SJCRH30 (cell line): ENCODE measurements around the gene KAZN. TPM values are rescaled to one million over a fixed set of nuclear protein-coding genes. Genes with fewer than 3 reads are reported as not detected.

ENCODE experiments used
- DNase-seq, 2 experiments: peaks; one replicate each; pipeline ENCODE4 v3.0.0-alpha.2; 2015 to 2020
- H3K27ac ChIP-seq: fragments of 250-450 bp; sonication (Bioruptor Pico); 2 replicates; pipeline ENCODE4 v1.5.1; 2020; ENCODE audit warnings: mild to moderate bottlenecking, moderate library complexity
- H3K27me3 ChIP-seq: fragments of 250-450 bp; sonication (Bioruptor Pico); 2 replicates; pipeline ENCODE4 v1.5.1; 2020; ENCODE audit warnings: mild to moderate bottlenecking, moderate library complexity
- H3K36me3 ChIP-seq: fragments of 250-450 bp; sonication (Bioruptor Pico); 2 replicates; pipeline ENCODE4 v1.5.1; 2020; ENCODE audit warnings: mild to moderate bottlenecking, moderate library complexity
- H3K4me1 ChIP-seq: fragments of 250-450 bp; sonication (Bioruptor Pico); 2 replicates; pipeline ENCODE4 v1.5.1; 2020; ENCODE audit warnings: mild to moderate bottlenecking, moderate library complexity
- H3K4me3 ChIP-seq: fragments of 250-450 bp; sonication (Bioruptor Pico); 2 replicates; pipeline ENCODE4 v1.5.1; 2020; ENCODE audit warnings: mild to moderate bottlenecking, moderate library complexity
- H3K9me3 ChIP-seq: fragments of 250-450 bp; sonication (Bioruptor Pico); replicated peaks from 2 replicates; pipeline ENCODE4 v1.5.1; 2020; ENCODE audit warnings: mild to moderate bottlenecking, moderate library complexity
- total RNA-seq: library from RNA; depleted of rRNA; stranded (reverse); fragments of >200 nt; shearing (Covaris generic); gene quantifications from 2 replicates; pipeline ENCODE4 v1.2.3, GENCODE V29; 2014

Gene KAZN
- total RNA-seq, 1 experiment from 2014 or later, result 0.10 TPM

GRCh38 chr1:14862114-14862771 is 263.8 kb downstream of the KAZN start:
- no peak overlapping the region for H3K4me3 ChIP-seq
- H3K4me1 ChIP-seq, result no peaks in the 10 kb centered on the region
- H3K9me3 ChIP-seq, result no peaks in the 10 kb centered on the region
- H3K27ac ChIP-seq, result no peak overlapping the region
- no peak for DNase-seq
- H3K36me3 ChIP-seq, result no peaks in the 10 kb centered on the region
- peaks cover 32% of the 10 kb centered on the region for H3K27me3 ChIP-seq

GRCh38 chr1:14865106-14865505 is 266.6 kb downstream of the KAZN start:
- Histone ChIP-seq H3K4me1 (no peaks in the 10 kb centered on the region), H3K36me3 (no peaks in the 10 kb centered on the region), H3K9me3 (no peaks in the 10 kb centered on the region), H3K27me3 (peaks cover 22% of the 10 kb centered on the region), H3K27ac (no peak overlapping the region), H3K4me3 (no peak overlapping the region)
- no peak for DNase-seq

- no peak overlapping the region for H3K4me3 ChIP-seq
- H3K27ac ChIP-seq, result no peak overlapping the region
- H3K9me3 ChIP-seq, result no peaks in the 10 kb centered on the region
- peaks cover 19% of the 10 kb centered on the region for H3K27me3 ChIP-seq
- H3K36me3 ChIP-seq, result no peaks in the 10 kb centered on the region
- peak; percentile 11 to 38 for DNase-seq
- no peaks in the 10 kb centered on the region for H3K4me1 ChIP-seq
Observed at GRCh38 chr1:14866911-14867612, 268.6 kb downstream of the KAZN start.

GRCh38 chr1:14869187-14869586 is 270.7 kb downstream of the KAZN start:
- Histone ChIP-seq H3K9me3 (no peaks in the 10 kb centered on the region), H3K4me3 (no peak overlapping the region), H3K27me3 (peaks cover under 1% of the 10 kb centered on the region; the same call in 1 of the 2 replicates), H3K27ac (no peak overlapping the region), H3K4me1 (no peaks in the 10 kb centered on the region), H3K36me3 (no peaks in the 10 kb centered on the region)
- no peak for DNase-seq

- no peaks in the 10 kb centered on the region for H3K9me3 ChIP-seq
- H3K36me3 ChIP-seq, result no peaks in the 10 kb centered on the region
- no peak overlapping the region for H3K4me3 ChIP-seq
Observed at GRCh38 chr1:14871218-14871970, 272.9 kb downstream of the KAZN start.

GRCh38 chr1:14872762-14873161 is 274.3 kb downstream of the KAZN start:
- H3K9me3 ChIP-seq, result no peaks in the 10 kb centered on the region
- H3K27me3 ChIP-seq, result no peaks in the 10 kb centered on the region; the same call in 1 of the 2 replicates
- no peak overlapping the region for H3K27ac ChIP-seq
- DNase-seq, result no peak
- no peaks in the 10 kb centered on the region for H3K36me3 ChIP-seq
- H3K4me3 ChIP-seq, result no peak overlapping the region
- no peaks in the 10 kb centered on the region for H3K4me1 ChIP-seq

More at GRCh38 chr1:14871218-14871970, 272.9 kb downstream of the KAZN start:
- Histone ChIP-seq H3K27ac (no peak overlapping the region), H3K27me3 (no peaks in the 10 kb centered on the region), H3K4me1 (no peaks in the 10 kb centered on the region)
- no peak for DNase-seq

GRCh38 chr1:14873677-14874076 is 275.2 kb downstream of the KAZN start:
- no peaks in the 10 kb centered on the region for H3K4me1 ChIP-seq
- no peak overlapping the region for H3K4me3 ChIP-seq
- H3K27me3 ChIP-seq, result peaks cover 4% of the 10 kb centered on the region; the same call in 1 of the 2 replicates
- no peaks in the 10 kb centered on the region for H3K9me3 ChIP-seq
- H3K27ac ChIP-seq, result no peak overlapping the region
- no peak for DNase-seq
- H3K36me3 ChIP-seq, result no peaks in the 10 kb centered on the region

- H3K4me1 ChIP-seq, result no peaks in the 10 kb centered on the region
- H3K27ac ChIP-seq, result no peak overlapping the region
- no peaks in the 10 kb centered on the region for H3K9me3 ChIP-seq
- H3K4me3 ChIP-seq, result no peak overlapping the region
- DNase-seq, result no peak
- peaks cover 16% of the 10 kb centered on the region for H3K27me3 ChIP-seq
- H3K36me3 ChIP-seq, result no peaks in the 10 kb centered on the region
Observed at GRCh38 chr1:14875524-14876509, 277.3 kb downstream of the KAZN start.

GRCh38 chr1:14876747-14877146 is 278.3 kb downstream of the KAZN start:
- no peaks in the 10 kb centered on the region for H3K9me3 ChIP-seq

GRCh38 chr1:14877224-14877623 is 278.7 kb downstream of the KAZN start:
- DNase-seq, result no peak
- Histone ChIP-seq H3K27ac (no peak overlapping the region), H3K27me3 (peaks cover 21% of the 10 kb centered on the region), H3K4me1 (no peaks in the 10 kb centered on the region), H3K36me3 (no peaks in the 10 kb centered on the region), H3K9me3 (no peaks in the 10 kb centered on the region), H3K4me3 (no peak overlapping the region)

More at GRCh38 chr1:14876747-14877146, 278.3 kb downstream of the KAZN start:
- Histone ChIP-seq H3K27me3 (peaks cover 21% of the 10 kb centered on the region), H3K27ac (no peak overlapping the region), H3K36me3 (no peaks in the 10 kb centered on the region), H3K4me1 (no peaks in the 10 kb centered on the region), H3K4me3 (no peak overlapping the region)
- no peak for DNase-seq

- H3K9me3 ChIP-seq, result no peaks in the 10 kb centered on the region
- no peaks in the 10 kb centered on the region for H3K4me1 ChIP-seq
- no peak overlapping the region for H3K4me3 ChIP-seq
- H3K27ac ChIP-seq, result no peak overlapping the region
- H3K36me3 ChIP-seq, result no peaks in the 10 kb centered on the region
- DNase-seq, result no peak
- H3K27me3 ChIP-seq, result peaks cover 21% of the 10 kb centered on the region
Observed at GRCh38 chr1:14878124-14878523, 279.6 kb downstream of the KAZN start.

- no peaks in the 10 kb centered on the region for H3K36me3 ChIP-seq
- no peak for DNase-seq
- peaks cover 21% of the 10 kb centered on the region for H3K27me3 ChIP-seq
- no peak overlapping the region for H3K27ac ChIP-seq
- no peaks in the 10 kb centered on the region for H3K4me1 ChIP-seq
- no peaks in the 10 kb centered on the region for H3K9me3 ChIP-seq
- no peak overlapping the region for H3K4me3 ChIP-seq
Observed at GRCh38 chr1:14878951-14879350, 280.5 kb downstream of the KAZN start.

- Histone ChIP-seq H3K4me3 (no peak overlapping the region), H3K27ac (no peak overlapping the region), H3K4me1 (no peaks in the 10 kb centered on the region), H3K36me3 (no peaks in the 10 kb centered on the region), H3K27me3 (peaks cover 29% of the 10 kb centered on the region), H3K9me3 (no peaks in the 10 kb centered on the region)
- no peak for DNase-seq
Observed at GRCh38 chr1:14880456-14881316, 282.2 kb downstream of the KAZN start.
